GM23248 (cell line): ENCODE measurements around the gene NCOA1.

Experiments
- EZH2 ChIP-seq: fragments of 200-600 bp; sonication (generic); IDR thresholded peaks from 2 replicates; pipeline ENCODE4 v1.6.1; 2018; ENCODE audit warnings: antibody characterized with exemption, mild to moderate bottlenecking; ENCODE audit not compliant: insufficient read depth, poor library complexity, severe bottlenecking
- EZH2phosphoT487 ChIP-seq: fragments of 200-600 bp; sonication (generic); IDR thresholded peaks from 2 replicates; pipeline ENCODE4 v1.6.1; 2018; ENCODE audit warnings: antibody characterized with exemption, moderate library complexity, mild to moderate bottlenecking, low read depth; ENCODE audit not compliant: insufficient read depth

GRCh38 chr2:24494410-24494809 lies 3.4 kb downstream of the NCOA1 start:
- TF ChIP-seq EZH2phosphoT487: no peak
- no peak for TF ChIP-seq EZH2
